ENCODE measurements around the gene GRAMD2B. TPM values are rescaled to one million over a fixed set of nuclear protein-coding genes. Genes with fewer than 3 reads are reported as not detected.

GRAMD2B gene
- total RNA-seq, 1 donor from 2014 or later, result 15.0 TPM

DNA sequence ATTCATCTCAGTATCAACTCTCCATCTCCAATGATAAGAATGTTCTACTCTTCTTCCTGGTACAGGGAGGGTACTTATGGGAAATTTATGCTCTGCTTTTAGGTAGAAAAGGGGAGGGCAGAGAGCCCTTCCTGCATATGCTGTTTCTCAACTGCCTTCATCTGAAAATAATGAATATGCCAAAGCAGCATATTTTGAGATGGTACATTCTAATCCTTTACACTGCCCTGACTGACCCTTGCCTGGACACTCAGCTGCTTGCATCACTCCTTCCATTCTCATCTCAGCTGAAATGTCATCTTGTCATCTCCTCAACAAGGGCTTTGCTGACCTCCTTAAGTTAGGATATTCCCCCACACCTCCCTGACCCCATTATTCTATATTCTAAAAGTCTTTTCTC lies 103.3 kb downstream of the GRAMD2B start:
- Mint-ChIP-seq H3K9me3 (peaks cover 11% of the 10 kb centered on the region), H3K27ac (no peak overlapping the region), H3K4me1 (peaks cover 27% of the 10 kb centered on the region)

DNA sequence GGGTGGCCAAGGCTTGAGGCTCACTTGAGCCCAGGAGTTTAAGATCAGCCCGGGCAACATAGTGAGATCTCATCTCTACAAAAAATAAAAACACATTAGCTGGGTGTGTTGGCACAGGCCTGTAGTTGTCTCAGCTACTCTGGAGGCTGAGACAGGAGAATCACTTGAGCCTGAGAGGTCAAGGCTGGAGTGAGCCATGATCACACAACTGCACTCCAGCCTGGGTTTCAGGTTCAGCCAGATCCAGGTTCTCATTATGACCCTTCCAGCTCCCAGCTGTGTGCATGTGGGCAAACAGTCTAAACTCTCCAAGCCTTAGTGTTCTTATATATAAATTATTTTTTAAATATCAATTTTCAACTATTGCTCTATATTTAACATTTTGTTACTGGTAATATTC lies 103.9 kb downstream of the GRAMD2B start:
- peaks cover 33% of the 10 kb centered on the region for H3K4me1 Mint-ChIP-seq
- no peaks in the 10 kb centered on the region for H3K27me3 Mint-ChIP-seq (ENCODE audit: low read depth)
- H3K27ac Mint-ChIP-seq, result no peak overlapping the region
- TF ChIP-seq, protein P1, sequence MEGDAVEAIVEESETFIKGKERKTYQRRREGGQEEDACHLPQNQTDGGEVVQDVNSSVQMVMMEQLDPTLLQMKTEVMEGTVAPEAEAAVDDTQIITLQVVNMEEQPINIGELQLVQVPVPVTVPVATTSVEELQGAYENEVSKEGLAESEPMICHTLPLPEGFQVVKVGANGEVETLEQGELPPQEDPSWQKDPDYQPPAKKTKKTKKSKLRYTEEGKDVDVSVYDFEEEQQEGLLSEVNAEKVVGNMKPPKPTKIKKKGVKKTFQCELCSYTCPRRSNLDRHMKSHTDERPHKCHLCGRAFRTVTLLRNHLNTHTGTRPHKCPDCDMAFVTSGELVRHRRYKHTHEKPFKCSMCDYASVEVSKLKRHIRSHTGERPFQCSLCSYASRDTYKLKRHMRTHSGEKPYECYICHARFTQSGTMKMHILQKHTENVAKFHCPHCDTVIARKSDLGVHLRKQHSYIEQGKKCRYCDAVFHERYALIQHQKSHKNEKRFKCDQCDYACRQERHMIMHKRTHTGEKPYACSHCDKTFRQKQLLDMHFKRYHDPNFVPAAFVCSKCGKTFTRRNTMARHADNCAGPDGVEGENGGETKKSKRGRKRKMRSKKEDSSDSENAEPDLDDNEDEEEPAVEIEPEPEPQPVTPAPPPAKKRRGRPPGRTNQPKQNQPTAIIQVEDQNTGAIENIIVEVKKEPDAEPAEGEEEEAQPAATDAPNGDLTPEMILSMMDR (IDR thresholded peaks at IDR 0.05; ENCODE audit: unreplicated experiment), result no peak
- H3K36me3 Mint-ChIP-seq, result no peaks in the 10 kb centered on the region
- DNase-seq (ENCODE audit: low spot score in 2 of 2, unreplicated experiment in 2 of 2), result no peak
- H3K9me3 Mint-ChIP-seq, result peaks cover 11% of the 10 kb centered on the region
- no peak overlapping the region for H3K4me3 Mint-ChIP-seq

More for the DNA sequence above, 103.3 kb downstream of the GRAMD2B start:
- Mint-ChIP-seq H3K4me3 (no peak overlapping the region), H3K36me3 (no peaks in the 10 kb centered on the region), H3K27me3 (ENCODE audit: low read depth) (no peaks in the 10 kb centered on the region)
- TF ChIP-seq, protein P1 (IDR thresholded peaks at IDR 0.05; ENCODE audit: unreplicated experiment), result no peak
- DNase-seq (ENCODE audit: low spot score in 2 of 2, unreplicated experiment in 2 of 2), result no peak

- H3K27ac Mint-ChIP-seq, result no peak overlapping the region
Measured at GRCh38 chr5:126527892-126528291, 104.7 kb downstream of the GRAMD2B start.

GRCh38 chr5:126531543-126532120 lies 108.4 kb downstream of the GRAMD2B start:
- Mint-ChIP-seq H3K4me3 (no peak overlapping the region), H3K27me3 (ENCODE audit: low read depth) (no peaks in the 10 kb centered on the region), H3K4me1 (peaks cover 14% of the 10 kb centered on the region), H3K36me3 (no peaks in the 10 kb centered on the region), H3K9me3 (peaks cover 8% of the 10 kb centered on the region), H3K27ac (peak overlapping the region; percentile 81)
- TF ChIP-seq, protein P1 (IDR thresholded peaks at IDR 0.05; ENCODE audit: unreplicated experiment), result no peak
- DNase-seq (ENCODE audit: low spot score in 2 of 2, unreplicated experiment in 2 of 2), result no peak

More at GRCh38 chr5:126527892-126528291, 104.7 kb downstream of the GRAMD2B start:
- TF ChIP-seq, protein P1 (IDR thresholded peaks at IDR 0.05; ENCODE audit: unreplicated experiment), result no peak
- no peak for DNase-seq (ENCODE audit: low spot score in 2 of 2, unreplicated experiment in 2 of 2)
- Mint-ChIP-seq H3K4me1 (peaks cover 33% of the 10 kb centered on the region), H3K27me3 (ENCODE audit: low read depth) (no peaks in the 10 kb centered on the region), H3K36me3 (no peaks in the 10 kb centered on the region), H3K4me3 (no peak overlapping the region), H3K9me3 (peaks cover 11% of the 10 kb centered on the region)

DNA sequence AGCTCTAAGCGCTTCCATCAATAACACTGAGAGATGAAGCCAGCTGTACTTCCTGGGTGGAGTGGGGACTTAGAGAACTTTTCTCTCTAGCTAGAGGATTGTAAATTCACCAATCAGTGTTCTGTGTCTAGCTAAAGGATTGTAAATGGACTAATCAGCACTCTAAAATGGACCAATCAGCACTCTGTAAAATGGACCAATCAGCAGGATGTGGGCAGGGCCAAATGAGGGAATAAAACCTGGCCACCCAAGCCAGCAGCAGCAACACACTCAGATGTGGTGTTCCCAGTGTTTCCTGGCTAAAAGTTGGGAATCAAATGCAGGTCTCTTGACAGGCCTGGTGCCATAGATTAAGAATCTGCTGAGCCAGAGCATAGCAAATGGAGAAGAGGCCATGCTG lies 111.3 kb downstream of the GRAMD2B start:
- H3K4me1 Mint-ChIP-seq, result peaks cover 25% of the 10 kb centered on the region
- H3K27me3 Mint-ChIP-seq (ENCODE audit: low read depth), result no peaks in the 10 kb centered on the region
- no peaks in the 10 kb centered on the region for H3K36me3 Mint-ChIP-seq
- DNase-seq (ENCODE audit: low spot score in 2 of 2, unreplicated experiment in 2 of 2), result no peak
- no peak overlapping the region for H3K27ac Mint-ChIP-seq
- H3K9me3 Mint-ChIP-seq, result no peaks in the 10 kb centered on the region
- H3K4me3 Mint-ChIP-seq, result no peak overlapping the region
- TF ChIP-seq, protein P1 (IDR thresholded peaks at IDR 0.05; ENCODE audit: unreplicated experiment), result no peak
